ENCODE results near the gene TLR9.

Gene TLR9

GRCh38 chr3:52262447-52262846, 37.0 kb upstream of the TLR9 start:
- no peak overlapping the region for H3K4me3 ChIP-seq (ENCODE audit: low read depth, low read length)
- no peak for TF ChIP-seq CTCF (IDR thresholded peaks at IDR 0.05; ENCODE audit: low read depth, low read length, missing control alignments)
- no peak for DNase-seq (ENCODE audit: low read depth)

DNA sequence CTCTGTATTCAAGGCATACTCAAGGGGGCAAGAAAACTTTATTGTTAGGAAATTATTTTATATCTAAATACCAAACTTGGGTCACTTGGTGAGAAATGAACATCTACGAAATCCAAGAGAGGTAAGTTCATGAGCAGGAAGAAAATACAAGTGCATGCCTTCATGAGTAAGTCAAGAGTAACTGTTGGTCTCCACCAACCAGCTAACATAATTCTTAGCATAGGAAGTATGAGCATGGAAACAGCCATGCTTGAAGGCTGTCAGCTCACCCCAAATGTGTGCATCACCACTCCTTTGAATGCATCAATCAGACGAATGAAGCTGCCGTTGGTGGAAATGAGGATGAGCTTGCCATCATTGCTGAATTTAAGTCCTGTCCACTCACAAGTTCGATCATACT, 34.0 kb upstream of the TLR9 start:
- TF ChIP-seq CTCF (IDR thresholded peaks at IDR 0.05; ENCODE audit: low read depth, low read length, missing control alignments), result no peak
- no peak overlapping the region for H3K4me3 ChIP-seq (ENCODE audit: low read depth, low read length)
- DNase-seq (ENCODE audit: low read depth), result no peak

DNA sequence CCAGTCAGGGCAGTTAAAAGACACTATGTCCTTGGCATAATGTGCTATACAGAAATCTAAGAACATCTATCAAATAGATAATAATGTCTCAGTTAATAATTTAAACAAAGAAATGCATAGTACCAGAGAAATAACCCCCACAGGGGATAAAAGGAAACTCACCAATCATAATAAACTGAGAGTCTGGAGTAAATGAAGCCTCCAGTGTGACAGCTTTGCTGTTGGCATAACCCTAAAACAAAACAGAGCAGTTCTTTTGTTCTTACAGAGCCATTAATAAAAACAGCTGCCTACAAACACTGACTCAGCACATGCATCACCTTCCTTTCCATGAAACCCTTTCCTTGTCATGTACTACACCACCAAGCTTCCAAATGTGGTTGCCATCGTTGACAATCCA, 33.6 kb upstream of the TLR9 start:
- H3K4me3 ChIP-seq (ENCODE audit: low read depth, low read length), result no peak overlapping the region
- DNase-seq (ENCODE audit: low read depth), result no peak
- TF ChIP-seq CTCF (IDR thresholded peaks at IDR 0.05; ENCODE audit: low read depth, low read length, missing control alignments), result no peak

- no peak for DNase-seq (ENCODE audit: low read depth)
- H3K4me3 ChIP-seq (ENCODE audit: low read depth, low read length), result no peak overlapping the region
- no peak for TF ChIP-seq CTCF (IDR thresholded peaks at IDR 0.05; ENCODE audit: low read depth, low read length, missing control alignments)
These were observed 32.5 kb upstream of the TLR9 start for GRCh38 chr3:52257911-52258310.

- no peak overlapping the region for H3K4me3 ChIP-seq (ENCODE audit: low read depth, low read length)
- no peak for TF ChIP-seq CTCF (IDR thresholded peaks at IDR 0.05; ENCODE audit: low read depth, low read length, missing control alignments)
- no peak for DNase-seq (ENCODE audit: low read depth)
These were observed 31.2 kb upstream of the TLR9 start for GRCh38 chr3:52256622-52257021.

DNA sequence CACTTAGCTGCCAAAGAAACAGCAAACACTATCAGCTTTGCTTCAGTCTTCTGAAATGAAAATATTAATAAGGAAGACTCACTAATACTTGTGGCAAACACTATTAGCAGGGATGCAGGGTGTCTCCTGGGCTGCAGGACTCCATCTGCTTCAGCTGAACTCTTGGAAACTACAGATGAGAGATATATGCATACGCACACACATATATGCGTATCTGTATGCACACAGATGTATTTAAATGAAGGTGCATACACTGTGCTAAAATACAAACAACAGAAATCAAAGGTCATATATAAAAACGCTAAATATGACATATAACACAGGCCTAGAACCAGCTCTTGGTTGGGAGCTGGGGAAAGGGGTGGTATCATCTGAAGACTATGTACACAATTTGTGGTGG, 30.7 kb upstream of the TLR9 start:
- DNase-seq (ENCODE audit: low read depth), result no peak
- no peak overlapping the region for H3K4me3 ChIP-seq (ENCODE audit: low read depth, low read length)
- TF ChIP-seq CTCF (IDR thresholded peaks at IDR 0.05; ENCODE audit: low read depth, low read length, missing control alignments), result no peak

DNA sequence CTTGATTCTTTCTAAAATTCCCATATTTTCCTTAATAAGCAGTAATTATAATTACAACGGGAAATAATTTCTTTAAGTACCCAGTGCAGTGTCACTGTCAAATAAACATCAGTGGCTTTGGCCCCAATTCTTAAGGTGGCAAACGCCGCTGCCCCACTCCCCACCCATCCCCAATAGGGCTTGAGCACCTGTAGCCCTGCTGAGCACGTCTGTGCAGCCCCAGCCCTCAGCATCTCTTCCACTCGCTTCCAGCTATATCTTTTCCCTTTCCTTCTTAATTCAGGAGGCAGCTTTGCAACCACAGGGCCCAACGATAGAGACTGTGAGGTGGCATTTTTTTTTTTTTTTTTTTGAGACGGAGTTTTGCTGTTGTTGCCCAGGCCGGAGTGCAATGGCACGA, 29.2 kb upstream of the TLR9 start:
- no peak for TF ChIP-seq CTCF (IDR thresholded peaks at IDR 0.05; ENCODE audit: low read depth, low read length, missing control alignments)
- no peak for DNase-seq (ENCODE audit: low read depth)
- no peak overlapping the region for H3K4me3 ChIP-seq (ENCODE audit: low read depth, low read length)

Measured in GM12864 (cell line).